Activated CD4-positive, alpha-beta T cell treated with anti-CD3 and anti-CD28 coated beads, Interleukin-2, Interleukin-4, amounts not matched to agents 100 ng/mL and 50 ng/mL, durations not matched to agents 16 hours and 8 hours (primary cell): ENCODE measurements around the gene C2orf74.

Experiments
- DNase-seq: peaks from one replicate; pipeline ENCODE4 v3.0.0-alpha.2; 2020; ENCODE audit warnings: low spot score

The C2orf74 gene

DNA sequence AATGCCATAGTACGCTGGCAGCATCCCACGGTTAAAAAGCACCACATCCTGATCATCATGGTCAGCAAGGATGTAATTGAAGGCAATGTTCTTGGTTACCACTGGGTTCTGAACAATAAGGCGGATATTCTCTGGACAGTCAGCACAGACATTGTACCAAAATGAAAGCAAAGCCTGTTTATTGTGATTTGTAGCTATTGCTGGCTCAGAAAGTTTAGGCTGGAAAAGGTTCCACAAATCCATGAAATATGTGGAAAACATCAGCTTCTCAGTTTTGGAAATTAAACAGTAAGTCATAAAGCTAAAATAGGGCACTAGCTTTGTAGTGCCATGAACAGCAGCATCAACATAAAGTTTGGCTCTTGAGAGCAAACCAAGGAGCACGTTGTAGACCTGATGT is 52.2 kb downstream of the C2orf74 start:
- no peak for DNase-seq
